ENCODE results near the gene FBLN5. TPM values are rescaled to one million over a fixed set of nuclear protein-coding genes. Genes with fewer than 3 reads are reported as not detected.

Gene FBLN5, protein sequence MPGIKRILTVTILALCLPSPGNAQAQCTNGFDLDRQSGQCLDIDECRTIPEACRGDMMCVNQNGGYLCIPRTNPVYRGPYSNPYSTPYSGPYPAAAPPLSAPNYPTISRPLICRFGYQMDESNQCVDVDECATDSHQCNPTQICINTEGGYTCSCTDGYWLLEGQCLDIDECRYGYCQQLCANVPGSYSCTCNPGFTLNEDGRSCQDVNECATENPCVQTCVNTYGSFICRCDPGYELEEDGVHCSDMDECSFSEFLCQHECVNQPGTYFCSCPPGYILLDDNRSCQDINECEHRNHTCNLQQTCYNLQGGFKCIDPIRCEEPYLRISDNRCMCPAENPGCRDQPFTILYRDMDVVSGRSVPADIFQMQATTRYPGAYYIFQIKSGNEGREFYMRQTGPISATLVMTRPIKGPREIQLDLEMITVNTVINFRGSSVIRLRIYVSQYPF
- 100 to 1,000 TPM; 134 to 196 (median 165) TPM for polyA plus RNA-seq (ENCODE audit: insufficient read length in 4 of 4)

GRCh38 chr14:91947475-91948184 lies at the start of gene FBLN5:
FBLN5 (minus strand) TSS chr14:91947694; CDS start chr14:91947229, 465 bp downstream.
- peak in 1 of 4 donors; percentile 42 for DNase-seq (ENCODE audit: low read depth in 4 of 4, low spot score in 3 of 4)

- peak; percentile 21 to 46 (median 32) for DNase-seq (ENCODE audit: low read depth in 4 of 4, low spot score in 3 of 4)
These were observed 49.5 kb upstream of the FBLN5 start for GRCh38 chr14:91996948-91997371.

GRCh38 chr14:91987192-91987591 lies 39.7 kb upstream of the FBLN5 start:
- DNase-seq (ENCODE audit: low read depth in 4 of 4, low spot score in 3 of 4): no peak

- no peak for DNase-seq (ENCODE audit: low read depth in 4 of 4, low spot score in 3 of 4)
These were observed 38.2 kb upstream of the FBLN5 start for GRCh38 chr14:91985521-91986255.

- no peak for DNase-seq (ENCODE audit: low read depth in 4 of 4, low spot score in 3 of 4)
These were observed 37.5 kb upstream of the FBLN5 start for GRCh38 chr14:91985008-91985407.

DNA sequence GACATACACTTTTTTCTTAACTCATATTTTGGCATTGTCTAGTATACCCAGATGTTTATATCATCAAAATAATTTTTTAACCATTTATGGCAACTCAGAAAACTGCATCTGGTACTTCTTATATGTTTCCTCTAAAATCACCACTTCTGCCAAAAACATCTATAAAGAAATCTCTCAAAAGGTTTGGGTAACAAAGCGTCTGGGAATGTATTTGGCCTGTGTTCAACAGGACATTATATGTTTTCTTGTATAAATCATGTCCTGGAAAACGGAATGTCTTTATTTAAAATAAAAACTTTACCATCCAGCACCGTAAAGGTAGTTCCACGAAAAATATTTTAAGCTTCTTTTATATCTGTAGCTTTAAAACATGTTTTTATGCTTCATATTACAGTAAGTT lies 36.1 kb upstream of the FBLN5 start:
- DNase-seq (ENCODE audit: low read depth in 4 of 4, low spot score in 3 of 4): no peak

- DNase-seq (ENCODE audit: low read depth in 4 of 4, low spot score in 3 of 4): no peak
These were observed 32.7 kb upstream of the FBLN5 start for GRCh38 chr14:91980157-91980556.

DNA sequence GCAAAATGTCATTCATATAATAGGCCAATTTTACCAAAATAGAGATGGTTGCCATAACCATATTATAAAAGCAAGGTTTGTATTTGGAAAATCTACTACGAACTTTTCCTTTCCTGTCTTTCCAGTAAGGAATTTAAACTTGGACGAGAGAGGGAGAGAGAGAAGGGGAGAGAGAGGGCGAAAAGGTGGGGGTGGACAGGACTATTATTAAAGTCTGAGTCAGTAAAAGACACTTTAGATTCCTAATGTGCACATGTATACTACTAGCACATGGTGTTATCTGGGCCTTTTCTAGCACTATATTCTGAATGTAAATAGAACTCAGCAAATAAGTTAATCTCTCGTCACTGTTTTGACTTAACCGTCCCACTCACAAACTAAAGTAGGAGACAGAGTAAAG lies 30.4 kb upstream of the FBLN5 start:
- DNase-seq (ENCODE audit: low read depth in 4 of 4, low spot score in 3 of 4): no peak

GRCh38 chr14:91975763-91976162 lies 28.3 kb upstream of the FBLN5 start:
- no peak for DNase-seq (ENCODE audit: low read depth in 4 of 4, low spot score in 3 of 4)

DNA sequence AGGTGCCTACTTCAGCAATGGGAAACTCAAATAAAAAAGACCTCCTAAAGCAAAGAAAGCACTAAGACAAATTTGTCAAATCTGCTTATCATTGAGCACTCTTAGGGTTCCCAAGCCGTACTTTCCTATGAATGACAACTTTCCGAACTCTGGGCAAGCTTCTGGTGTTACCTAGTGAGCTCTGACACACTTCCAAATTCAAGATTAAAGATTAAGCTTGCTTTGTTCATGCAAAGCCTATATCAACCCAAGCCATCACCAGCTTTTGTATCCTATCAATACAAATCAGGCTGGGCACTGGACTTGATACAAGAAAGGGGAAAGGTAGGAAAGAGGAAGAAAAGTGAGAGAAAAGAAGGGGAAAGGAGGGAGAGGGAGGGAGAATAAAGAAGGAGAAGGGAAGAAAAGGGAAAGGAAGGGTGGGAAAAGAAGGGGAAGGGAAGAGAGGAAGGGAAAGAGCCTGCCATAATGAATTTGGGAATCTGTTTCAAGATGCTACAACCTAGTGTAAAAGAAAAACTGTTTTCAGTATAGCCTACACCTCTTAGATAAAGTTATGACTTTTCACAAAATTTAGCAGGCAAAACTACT lies 23.8 kb upstream of the FBLN5 start:
- DNase-seq (ENCODE audit: low read depth in 4 of 4, low spot score in 3 of 4): no peak

DNA sequence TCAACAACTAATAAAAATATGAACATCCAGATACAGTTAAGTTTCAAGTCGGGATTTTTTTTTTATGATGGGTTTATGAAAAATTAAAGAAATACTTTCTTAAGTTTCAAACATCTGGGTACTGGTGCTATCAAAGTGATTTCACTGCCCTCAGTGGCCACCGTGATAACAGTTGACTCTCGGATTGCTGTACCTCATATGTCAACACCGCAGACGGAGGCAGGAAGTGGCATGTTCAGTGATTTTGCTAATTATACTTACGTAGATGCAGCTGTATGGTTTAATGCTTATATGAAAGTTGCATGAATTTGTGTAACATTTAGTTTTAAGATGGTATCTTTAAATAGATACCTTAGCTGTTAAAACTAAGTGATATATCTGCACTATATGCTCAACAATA lies 20.8 kb upstream of the FBLN5 start:
- DNase-seq (ENCODE audit: low read depth in 4 of 4, low spot score in 3 of 4): no peak

DNA sequence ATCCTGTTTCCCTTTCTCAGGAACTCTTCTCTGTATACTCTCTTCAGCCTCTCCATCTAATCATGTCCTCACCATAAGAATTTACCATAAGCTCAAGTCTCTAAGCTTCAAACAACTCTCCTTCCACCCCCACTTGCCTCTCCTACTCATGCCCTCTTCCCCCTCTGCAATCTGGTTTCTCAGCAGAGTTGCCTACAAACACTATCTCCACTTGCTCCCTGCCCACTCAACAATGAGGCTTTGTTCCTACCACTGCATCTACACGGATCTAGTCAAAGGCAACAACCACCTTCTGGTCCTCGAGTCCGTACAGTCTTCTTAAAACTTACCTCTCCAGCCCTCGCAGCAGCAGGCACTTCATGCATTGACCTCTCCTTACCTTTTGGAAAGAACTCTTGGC lies 17.2 kb upstream of the FBLN5 start:
- DNase-seq (ENCODE audit: low read depth in 4 of 4, low spot score in 3 of 4): no peak

- no peak for DNase-seq (ENCODE audit: low read depth in 4 of 4, low spot score in 3 of 4)
These were observed 16.5 kb upstream of the FBLN5 start for GRCh38 chr14:91964011-91964410.

DNA sequence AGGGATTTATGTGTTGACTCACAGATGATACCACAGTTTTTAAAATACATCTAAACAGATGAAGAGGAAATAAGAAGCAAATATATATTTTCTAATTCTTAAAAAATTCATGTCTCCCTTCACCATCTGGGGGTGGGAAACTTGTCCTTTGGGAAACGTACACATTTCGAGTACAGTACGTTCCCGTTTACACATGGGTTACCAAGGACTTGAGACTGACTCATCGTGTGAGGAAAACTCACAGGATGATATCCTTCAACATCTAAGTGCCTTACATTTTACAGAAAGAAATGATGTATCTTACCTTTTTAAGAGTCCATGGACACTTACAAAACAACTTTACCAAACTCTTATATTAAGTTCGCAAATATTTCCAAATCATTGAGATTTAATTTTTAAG lies 16.0 kb upstream of the FBLN5 start:
- no peak for DNase-seq (ENCODE audit: low read depth in 4 of 4, low spot score in 3 of 4)

DNA sequence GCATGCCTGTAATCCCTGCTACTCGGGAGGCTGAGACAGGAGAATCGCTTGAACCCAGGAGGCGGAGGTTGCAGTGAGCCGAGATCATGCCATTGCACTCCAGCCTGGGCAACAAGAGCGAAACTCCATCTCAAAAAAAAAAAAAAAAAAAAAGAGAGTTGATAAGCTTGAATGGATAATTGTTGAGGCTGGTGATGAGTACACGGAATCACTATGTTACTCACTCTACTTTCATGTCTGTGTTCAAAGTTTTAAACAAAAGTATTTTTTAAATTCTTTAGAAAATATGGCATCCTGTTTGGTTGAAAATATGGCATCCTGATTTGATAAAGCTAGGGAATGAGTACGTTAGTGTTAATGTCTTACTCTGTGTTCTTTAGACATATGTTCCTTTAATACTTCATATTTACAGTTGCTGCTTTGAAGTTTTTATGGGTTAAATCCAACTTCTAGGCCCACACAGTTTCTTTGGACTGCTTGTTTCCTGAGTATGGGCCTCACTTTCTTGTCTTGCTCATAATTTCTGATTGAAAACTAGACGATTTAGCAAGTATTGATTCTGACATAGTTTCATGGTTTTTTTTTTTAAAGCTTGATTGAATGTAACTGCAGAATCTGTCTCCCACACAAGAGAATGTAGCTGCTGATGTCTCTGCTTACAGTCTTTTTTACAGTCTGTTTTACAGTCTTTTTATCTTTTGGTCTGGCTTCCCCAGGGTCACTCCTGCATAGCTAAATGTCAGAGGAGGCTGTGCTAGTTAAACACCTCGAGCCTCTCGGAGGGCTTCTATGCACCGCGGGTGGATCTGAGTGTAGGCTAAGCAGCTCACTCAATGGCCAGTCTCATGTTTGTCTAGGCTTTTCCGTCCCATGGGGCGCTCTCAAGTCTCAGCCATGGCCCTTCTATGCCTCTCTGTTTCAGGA lies 14.1 kb upstream of the FBLN5 start:
- no peak for DNase-seq (ENCODE audit: low read depth in 4 of 4, low spot score in 3 of 4)

- DNase-seq (ENCODE audit: low read depth in 4 of 4, low spot score in 3 of 4): no peak
These were observed 10.4 kb upstream of the FBLN5 start for GRCh38 chr14:91957876-91958313.

- DNase-seq (ENCODE audit: low read depth in 4 of 4, low spot score in 3 of 4): no peak
These were observed 9.1 kb upstream of the FBLN5 start for GRCh38 chr14:91956616-91957015.

- no peak for DNase-seq (ENCODE audit: low read depth in 4 of 4, low spot score in 3 of 4)
These were observed 7.7 kb upstream of the FBLN5 start for GRCh38 chr14:91955168-91955567.

- DNase-seq (ENCODE audit: low read depth in 4 of 4, low spot score in 3 of 4): no peak
These were observed 5.9 kb upstream of the FBLN5 start for GRCh38 chr14:91953170-91953985.
